HCT116 (cell line): ENCODE results near the gene SMIM36. TPM values are rescaled to one million over a fixed set of nuclear protein-coding genes. Genes with fewer than 3 reads are reported as not detected.

Source experiments
- ATAC-seq: fragments of 200-7000 bp; cut with Tn5 transposase; 2 replicates; pipeline ENCODE4 v1.9.1; 2020; ENCODE audit warnings: mild to moderate bottlenecking, moderate library complexity
- BruUV-seq: library from RNA; stranded (reverse); fragments of 400-500 nt; replicated peaks from 2 replicates; lab custom pipeline; 2021; lab: Mats Ljungman, UMichigan
- CTCF ChIA-PET: fragments of 300-600 bp; sonication (Branson Sonifier 250); formaldehyde crosslinking; loops from one replicate; lab custom pipeline; 2021; ENCODE audit warnings: antibody characterized with exemption; lab: Charles Lee
- POLR2A ChIA-PET: fragments of 300-600, 350-600 bp; sonication (Branson Sonifier 250); formaldehyde crosslinking; loops from one replicate; lab custom pipeline; 2021; ENCODE audit warnings: antibody characterized with exemption; lab: Charles Lee
- RAD21 ChIA-PET, 2 experiments: fragments of 300-600 bp; sonication (Branson Sonifier 250); formaldehyde crosslinking; loops; one replicate each; lab custom pipeline; 2023; ENCODE audit warnings: low total read pairs in 2 of 2; ENCODE audit not compliant: uncharacterized antibody in 2 of 2, unreplicated experiment in 2 of 2, low non-redundant PET in 1 of 2; lab: Charles Lee
- DNase-seq: peaks from one replicate; pipeline ENCODE4 v3.0.0-alpha.2; 2010; ENCODE audit warnings: low read depth, low spot score
- H2AFZ ChIP-seq: fragments of 200-600 bp; shearing (Covaris generic), sonication (generic); 2 replicates; pipeline ENCODE4 v1.6.1; 2017; ENCODE audit warnings: low read depth, mixed run types, mixed read lengths, antibody characterized with exemption, low read length; ENCODE audit not compliant: poor library complexity, severe bottlenecking
- H3K27ac ChIP-seq: 2 replicates; pipeline ENCODE4 v1.5.1; 2012; ENCODE audit warnings: low read depth, low read length
- H3K27me3 ChIP-seq: fragments of 200-600 bp; sonication (generic); 2 replicates; pipeline ENCODE4 v1.6.1; 2016; ENCODE audit warnings: mixed run types, low read length, mixed read lengths; ENCODE audit not compliant: insufficient read depth
- H3K36me3 ChIP-seq, 2 experiments: fragments of 200-500 bp in 1 of 2; fragments of 200-600 bp in 1 of 2; sonication (Bioruptor generic) in 1 of 2; sonication (generic) in 1 of 2; 2 replicates each; pipeline versions ENCODE4 v1.5.1 to v1.6.1; 2014 to 2016; ENCODE audit warnings: low read length in 2 of 2, inconsistent platforms in 1 of 2, mixed read lengths in 1 of 2, mixed run types in 1 of 2; ENCODE audit not compliant: insufficient read depth in 2 of 2, control insufficient read depth in 1 of 2
- H3K4me1 ChIP-seq, 2 experiments: fragments of 200-600 bp in 1 of 2; sonication (generic) in 1 of 2; 2 replicates each; pipeline versions ENCODE4 v1.5.1 to v1.6.1; 2012 to 2017; ENCODE audit warnings: low read length in 2 of 2, inconsistent platforms in 1 of 2, mild to moderate bottlenecking in 1 of 2, mixed read lengths in 1 of 2, mixed run types in 1 of 2, moderate library complexity in 1 of 2; ENCODE audit not compliant: insufficient read depth in 2 of 2, control insufficient read depth in 1 of 2
- H3K4me2 ChIP-seq: fragments of 200-600 bp; sonication (generic); 2 replicates; pipeline ENCODE4 v1.6.1; 2017; ENCODE audit warnings: mixed run types, low read length, mixed read lengths
- H3K4me3 ChIP-seq, 2 experiments: fragments of 200-600 bp in 1 of 2; sonication (generic) in 1 of 2; replicated peaks in 1 of 2; 2 replicates each; pipeline ENCODE4 v1.5.1; 2011 to 2016; ENCODE audit warnings: low read length in 2 of 2, control low read depth in 1 of 2, low read depth in 1 of 2, mild to moderate bottlenecking in 1 of 2, mixed read lengths in 1 of 2, mixed run types in 1 of 2
- H3K79me2 ChIP-seq: fragments of 200-600 bp; sonication (generic); 2 replicates; pipeline ENCODE4 v1.6.1; 2017; ENCODE audit warnings: mild to moderate bottlenecking, mixed run types, low read length, moderate library complexity, mixed read lengths; ENCODE audit not compliant: insufficient read depth
- H3K9ac ChIP-seq: fragments of 200-600 bp; sonication (generic); 2 replicates; pipeline ENCODE4 v1.6.1; 2016; ENCODE audit warnings: low read length, mixed read lengths
- H3K9me2 ChIP-seq: fragments of 200-600 bp; sonication (generic), shearing (Covaris generic); 2 replicates; pipeline ENCODE4 v1.6.1; 2017; ENCODE audit warnings: mixed run types, mild to moderate bottlenecking, moderate library complexity; ENCODE audit not compliant: insufficient read depth
- H3K9me3 ChIP-seq, 2 experiments: fragments of 200-500 bp in 1 of 2; fragments of 200-600 bp in 1 of 2; sonication (Bioruptor generic) in 1 of 2; sonication (generic) in 1 of 2; 2 replicates each; pipeline ENCODE4 v1.6.1; 2014 to 2017; ENCODE audit warnings: low read length in 2 of 2, mixed read lengths in 2 of 2, inconsistent platforms in 1 of 2, low read depth in 1 of 2, mild to moderate bottlenecking in 1 of 2, mixed run types in 1 of 2, moderate library complexity in 1 of 2; ENCODE audit not compliant: control insufficient read depth in 1 of 2, insufficient read depth in 1 of 2
- H4K20me1 ChIP-seq: fragments of 200-600 bp; sonication (generic), shearing (Covaris generic); 2 replicates; pipeline ENCODE4 v1.6.1; 2017; ENCODE audit warnings: mixed run types, mild to moderate bottlenecking, moderate library complexity; ENCODE audit not compliant: insufficient read depth
- ATF3 ChIP-seq: IDR thresholded peaks from 2 replicates; pipeline ENCODE4 v1.6.1; 2012
- CEBPB ChIP-seq: IDR thresholded peaks from 2 replicates; pipeline ENCODE4 v1.6.1; 2012; ENCODE audit warnings: low read depth
- CTCF ChIP-seq, 3 experiments: fragments of 200-600 bp in 1 of 3; sonication (generic) in 1 of 3; IDR thresholded peaks in 2 of 3; conservative IDR thresholded peaks in 1 of 3; 2 replicates each; pipeline ENCODE4 v1.5.1; 2012 to 2017; ENCODE audit warnings: low read depth in 2 of 3, low read length in 2 of 3, antibody characterized with exemption in 1 of 3, borderline replicate concordance in 1 of 3, control low read depth in 1 of 3, mild to moderate bottlenecking in 1 of 3, mixed read lengths in 1 of 3, mixed run types in 1 of 3, moderate library complexity in 1 of 3; ENCODE audit not compliant: insufficient read depth in 1 of 3
- EGR1 ChIP-seq: IDR thresholded peaks from 2 replicates; pipeline ENCODE4 v1.6.1; 2012; ENCODE audit warnings: low read depth
- ELF1 ChIP-seq: IDR thresholded peaks from 2 replicates; pipeline ENCODE4 v1.6.1; 2012; ENCODE audit warnings: low read depth, borderline replicate concordance
- EZH2 ChIP-seq: fragments of 200-600 bp; sonication (generic); IDR thresholded peaks from 2 replicates; pipeline ENCODE4 v1.6.1; 2017; ENCODE audit warnings: antibody characterized with exemption, mixed run types
- EZH2phosphoT487 ChIP-seq: fragments of 200-600 bp; IDR thresholded peaks from 2 replicates; pipeline ENCODE4 v1.6.1; 2018; ENCODE audit warnings: antibody characterized with exemption, borderline replicate concordance
- JUND ChIP-seq: IDR thresholded peaks from 2 replicates; pipeline ENCODE4 v1.6.1; 2012
- MAX ChIP-seq: IDR thresholded peaks from 2 replicates; pipeline ENCODE4 v1.6.1; 2012
- POLR2A ChIP-seq: IDR thresholded peaks from 2 replicates; pipeline ENCODE4 v1.7.0; 2011; ENCODE audit warnings: borderline replicate concordance; ENCODE audit not compliant: insufficient read depth, insufficient read length; ENCODE audit errors: extremely low read depth
- POLR2AphosphoS5 ChIP-seq: IDR thresholded peaks from 2 replicates; pipeline ENCODE4 v1.6.1; 2011; ENCODE audit warnings: mild to moderate bottlenecking, low read depth, low read length, moderate library complexity
- RAD21 ChIP-seq: IDR thresholded peaks from 2 replicates; pipeline ENCODE4 v1.6.1; 2012; ENCODE audit warnings: low read depth, mild to moderate bottlenecking
- SIN3A ChIP-seq: IDR thresholded peaks from 2 replicates; pipeline ENCODE4 v1.6.1; 2012; ENCODE audit warnings: low read depth
- SP1 ChIP-seq: IDR thresholded peaks from 2 replicates; pipeline ENCODE4 v1.6.1; 2012; ENCODE audit warnings: low read depth
- TCF7L2 ChIP-seq: IDR thresholded peaks from 2 replicates; pipeline ENCODE4 v1.7.0; 2011; ENCODE audit warnings: borderline replicate concordance, inconsistent platforms; ENCODE audit not compliant: insufficient read depth, insufficient read length; ENCODE audit errors: extremely low read depth
- YY1 ChIP-seq: IDR thresholded peaks from 2 replicates; pipeline ENCODE4 v1.6.1; 2011; ENCODE audit warnings: low read length, low read depth, moderate library complexity, mild to moderate bottlenecking; ENCODE audit not compliant: insufficient replicate concordance; ENCODE audit errors: extremely low read depth
- ZFX ChIP-seq: fragments of 450-650 bp; IDR thresholded peaks from 2 replicates; pipeline ENCODE4 v1.6.1; 2017
- intact Hi-C: fragments of 100-400 bp; cut with micrococcal nuclease; formaldehyde crosslinking; loops from 2 replicates; pipeline ENCODE4 v1.10.0; 2022
- total RNA-seq: library from RNA; stranded (reverse); gene quantifications from one replicate; pipeline ENCODE4 v1.2.1, GENCODE V29; 2021; ENCODE audit not compliant: unreplicated experiment

SMIM36 gene
- total RNA-seq, 1 experiment from 2014 or later, result 0.37 TPM

GRCh38 chr17:55437159-55437605, 74.1 kb downstream of the SMIM36 start:
- ATAC-seq (no peak), DNase-seq (no peak)
- Histone ChIP-seq H4K20me1 (no peaks in the 10 kb centered on the region), H3K9me2 (no peaks in the 10 kb centered on the region), H3K4me2 (no peak overlapping the region), H3K27ac (no peak overlapping the region), H3K9ac (no peak overlapping the region), H3K4me3 (no peak overlapping the region), H3K27me3 (peaks cover 12% of the 10 kb centered on the region; the same call in 1 of the 2 replicates), H2AFZ (no peak overlapping the region), H3K79me2 (no peaks in the 10 kb centered on the region), H3K9me3 (no peaks in the 10 kb centered on the region), H3K36me3 (no peaks in the 10 kb centered on the region), H3K4me1 (peaks cover 20 to 28% of the 10 kb centered on the region in 2 experiments)
- ChIA-PET CTCF (no interaction called here), POLR2A (no interaction called here), RAD21 (no interaction called here)
- intact Hi-C loops, result no loop called here
- TF ChIP-seq SP1, result no peak
- no peak for TF ChIP-seq EGR1
- TF ChIP-seq EZH2, result no peak
- no peak for TF ChIP-seq CTCF (IDR thresholded peaks at IDR 0.05 in 2 of 3, conservative IDR thresholded peaks at IDR 0.05 in 1 of 3; ENCODE audit: borderline replicate concordance in 1 of 3, insufficient read depth in 1 of 3, low read depth in 2 of 3, low read length in 2 of 3)
- no peak for TF ChIP-seq MAX
- no peak for TF ChIP-seq SIN3A
- TF ChIP-seq TCF7L2, result no peak
- no peak for TF ChIP-seq RAD21
- TF ChIP-seq EZH2phosphoT487, result no peak
- TF ChIP-seq ELF1, result no peak
- no peak for TF ChIP-seq CEBPB
- no peak for TF ChIP-seq ZFX
- no peak for TF ChIP-seq POLR2AphosphoS5
- no peak for TF ChIP-seq JUND
- no peak for TF ChIP-seq YY1
- no peak for TF ChIP-seq POLR2A
- TF ChIP-seq ATF3, result no peak
- no TSS peak for BruUV-seq
